Activated CD4-positive, alpha-beta T cell treated with anti-CD3 and anti-CD28 coated beads, Interleukin-2, amount 50 U/mL, for 48 hours (primary cell): Measurements from ENCODE around the gene VEPH1.

ENCODE experiments used
- DNase-seq, 2 experiments: peaks; one replicate each; pipeline ENCODE4 v3.0.0-alpha.2; 2020

Gene VEPH1

GRCh38 chr3:157502916-157503595, at the start of gene VEPH1:
Gene VEPH1, minus strand, starts transcription at chr3:157503416. Its CDS starts 8,067 bp downstream, at chr3:157495349.
- DNase-seq = no peak

DNA sequence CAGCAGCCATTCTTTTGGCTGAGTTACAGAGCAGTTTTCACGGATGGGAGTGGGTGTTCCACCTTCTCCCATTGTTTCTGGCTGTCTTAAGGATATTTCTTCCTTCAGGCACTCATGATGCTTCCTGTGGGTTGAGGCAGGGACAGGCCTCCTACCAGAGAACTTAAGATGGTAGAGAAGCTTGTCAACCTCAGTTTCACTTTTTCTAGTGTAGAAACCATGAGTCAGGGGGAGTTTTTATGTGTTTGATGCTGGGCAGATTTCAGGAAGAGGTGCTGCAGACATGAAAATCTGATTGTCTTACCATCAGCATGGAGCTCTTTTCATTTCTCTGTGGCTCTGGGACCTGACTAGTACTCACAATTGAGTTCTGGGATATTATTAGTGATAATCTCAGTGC, 48.7 kb upstream of the VEPH1 start:
- no peak for DNase-seq

GRCh38 chr3:157549498-157549897, 46.3 kb upstream of the VEPH1 start:
- no peak for DNase-seq

DNA sequence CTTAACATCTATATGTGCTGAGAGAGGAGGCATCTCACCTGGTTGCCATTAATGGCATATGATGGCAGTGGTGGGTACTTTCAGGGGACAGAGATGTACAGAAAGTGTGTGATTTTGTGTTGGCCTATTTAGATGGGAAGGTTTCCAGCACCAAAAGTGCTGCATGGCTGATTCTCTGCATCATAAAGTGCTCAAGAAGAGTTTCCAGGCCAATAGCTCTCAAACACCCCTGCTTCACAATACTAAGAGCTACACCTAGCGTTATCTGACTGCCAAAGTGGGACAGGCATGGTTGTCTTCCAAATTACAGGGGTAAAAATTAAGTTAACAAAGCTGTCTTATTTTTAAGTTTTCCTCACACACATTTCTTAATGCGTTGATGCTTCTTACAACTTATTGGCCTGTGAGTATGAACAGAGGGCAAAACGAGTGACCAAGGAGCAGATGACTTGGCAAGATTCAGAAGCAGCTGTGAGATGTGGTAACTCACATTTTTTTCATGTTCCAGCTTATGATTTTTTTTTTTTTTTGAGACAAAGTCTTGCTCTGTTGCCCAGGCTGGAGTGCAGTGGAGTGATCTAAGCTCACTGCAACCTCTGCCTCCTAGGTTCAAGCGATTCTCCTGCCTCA, 41.4 kb upstream of the VEPH1 start:
- DNase-seq = no peak

DNA sequence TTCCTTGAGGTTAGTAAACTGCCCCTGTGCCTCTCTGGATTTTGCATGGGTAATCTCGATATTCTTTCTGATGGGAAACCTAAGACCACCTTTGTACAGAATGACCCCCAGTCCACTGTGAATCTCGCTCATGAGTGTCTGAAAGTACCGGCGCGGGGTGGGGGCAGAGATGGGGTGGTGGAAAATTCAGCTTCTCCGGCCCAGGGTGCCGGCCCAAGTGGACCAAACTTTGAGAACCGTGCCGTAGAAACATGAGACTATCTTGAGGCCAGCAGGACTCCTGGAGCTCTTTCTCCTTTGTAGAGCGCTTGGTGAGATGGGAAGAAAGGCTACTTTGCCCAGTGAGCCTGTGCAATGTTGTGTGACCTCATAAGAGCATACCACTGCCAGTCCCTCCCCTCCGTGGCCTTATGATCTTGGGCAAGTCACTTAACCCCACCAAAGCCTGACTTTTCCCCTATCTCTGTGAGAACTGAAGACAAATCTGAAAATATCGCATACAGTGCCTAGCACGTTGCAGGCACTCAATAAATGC, 40.4 kb upstream of the VEPH1 start:
- no peak for DNase-seq

DNA sequence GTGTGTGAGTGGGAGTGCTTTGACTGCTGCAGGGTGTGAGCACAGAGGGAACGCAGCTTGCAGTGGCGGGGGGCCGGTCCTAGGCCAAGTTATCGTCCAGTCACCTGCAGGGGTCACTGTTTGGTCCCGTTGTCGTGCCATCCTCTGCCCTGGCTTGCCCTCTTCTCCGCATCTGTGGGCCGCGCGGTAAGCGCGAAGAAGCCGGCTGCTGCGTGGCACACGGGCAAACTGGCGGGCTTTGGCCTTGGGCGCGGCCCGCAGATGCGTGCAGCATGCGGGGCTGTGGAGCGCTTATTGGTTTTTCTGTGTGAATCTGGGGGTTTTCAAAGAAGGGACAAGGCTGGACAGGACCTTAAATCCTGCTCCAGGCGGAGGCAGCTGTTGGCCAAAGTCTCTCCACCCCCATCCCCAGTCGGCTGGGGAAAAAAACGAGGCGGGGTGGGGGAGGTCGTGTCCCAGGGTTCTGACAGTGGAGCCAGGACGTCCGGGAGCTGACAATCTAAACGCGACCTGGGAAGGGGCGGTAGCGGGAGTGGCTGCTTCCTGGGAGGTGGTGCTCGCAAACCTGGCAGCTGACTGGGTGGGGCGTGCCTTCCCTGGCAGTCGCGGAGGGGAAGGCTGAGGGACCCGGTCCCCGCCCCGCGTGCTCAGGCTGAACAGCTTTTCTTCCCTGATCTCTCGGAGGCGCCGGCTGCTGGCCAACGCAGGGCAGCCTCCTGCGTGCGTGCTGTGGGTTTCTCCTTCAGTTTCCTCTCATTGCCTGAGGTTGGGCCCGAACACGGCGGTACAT, 39.7 kb upstream of the VEPH1 start:
- DNase-seq = no peak

- DNase-seq = no peak
Observed at GRCh38 chr3:157541506-157542236, 38.5 kb upstream of the VEPH1 start.

- DNase-seq = no peak
Observed at GRCh38 chr3:157540656-157541055, 37.4 kb upstream of the VEPH1 start.

GRCh38 chr3:157535667-157536066, 32.5 kb upstream of the VEPH1 start:
- DNase-seq = no peak

DNA sequence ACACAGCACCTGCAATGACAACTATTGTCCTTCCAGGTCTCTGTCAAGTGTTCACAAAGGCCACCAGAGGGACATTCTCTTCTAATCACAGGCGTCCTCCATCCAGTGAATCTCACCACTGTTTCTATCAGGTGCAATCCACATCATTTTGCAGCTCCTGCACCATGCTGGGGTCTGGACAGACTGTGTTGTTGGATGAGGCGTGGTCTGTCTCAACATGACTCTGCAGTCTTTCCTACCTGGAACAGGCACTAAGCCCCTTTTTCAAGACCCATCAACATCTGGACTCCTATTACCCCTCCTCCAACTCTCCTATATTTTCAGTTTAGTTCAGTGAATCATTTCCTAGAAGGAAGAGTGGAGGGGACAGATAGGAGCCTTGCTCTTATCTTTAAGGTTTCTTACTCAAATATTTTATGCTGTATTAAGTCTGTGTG, 31.5 kb upstream of the VEPH1 start:
- DNase-seq = no peak

DNA sequence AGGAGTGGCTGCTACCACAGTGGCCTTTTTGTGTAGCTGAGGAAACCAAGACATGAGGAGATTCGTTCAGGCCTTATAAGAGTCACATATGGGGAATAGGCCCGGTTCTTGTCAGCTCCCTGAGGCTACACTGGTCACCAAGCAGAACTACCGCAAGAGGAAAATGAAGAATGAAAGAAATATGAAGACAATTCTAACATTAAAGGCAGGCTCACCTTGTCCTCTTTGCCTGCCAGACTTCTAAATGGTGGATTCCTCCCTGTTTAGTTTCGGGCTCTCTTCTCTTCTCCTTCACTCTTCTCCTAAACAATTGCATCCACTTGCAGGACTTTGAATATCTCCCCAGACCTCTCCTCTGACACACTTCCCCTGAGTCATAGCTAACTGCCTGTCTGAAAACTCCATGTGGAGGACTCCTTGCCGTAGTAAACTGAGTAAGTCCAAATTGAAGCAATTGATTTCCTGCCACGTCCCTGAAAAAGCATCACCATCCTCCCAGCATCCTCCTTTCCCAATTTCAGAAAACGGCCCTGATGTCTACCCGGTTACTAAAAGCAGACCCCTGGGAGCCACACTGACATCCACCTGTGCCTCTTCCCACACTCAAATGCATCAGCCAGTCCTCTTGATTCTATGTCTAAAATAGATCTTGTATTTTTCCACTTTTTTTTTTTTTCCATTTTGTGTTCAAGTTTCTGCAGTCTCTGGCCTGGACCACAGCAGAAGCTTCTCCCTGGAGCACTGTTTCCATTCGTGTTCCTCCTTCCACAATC, 30.3 kb upstream of the VEPH1 start:
- no peak for DNase-seq

DNA sequence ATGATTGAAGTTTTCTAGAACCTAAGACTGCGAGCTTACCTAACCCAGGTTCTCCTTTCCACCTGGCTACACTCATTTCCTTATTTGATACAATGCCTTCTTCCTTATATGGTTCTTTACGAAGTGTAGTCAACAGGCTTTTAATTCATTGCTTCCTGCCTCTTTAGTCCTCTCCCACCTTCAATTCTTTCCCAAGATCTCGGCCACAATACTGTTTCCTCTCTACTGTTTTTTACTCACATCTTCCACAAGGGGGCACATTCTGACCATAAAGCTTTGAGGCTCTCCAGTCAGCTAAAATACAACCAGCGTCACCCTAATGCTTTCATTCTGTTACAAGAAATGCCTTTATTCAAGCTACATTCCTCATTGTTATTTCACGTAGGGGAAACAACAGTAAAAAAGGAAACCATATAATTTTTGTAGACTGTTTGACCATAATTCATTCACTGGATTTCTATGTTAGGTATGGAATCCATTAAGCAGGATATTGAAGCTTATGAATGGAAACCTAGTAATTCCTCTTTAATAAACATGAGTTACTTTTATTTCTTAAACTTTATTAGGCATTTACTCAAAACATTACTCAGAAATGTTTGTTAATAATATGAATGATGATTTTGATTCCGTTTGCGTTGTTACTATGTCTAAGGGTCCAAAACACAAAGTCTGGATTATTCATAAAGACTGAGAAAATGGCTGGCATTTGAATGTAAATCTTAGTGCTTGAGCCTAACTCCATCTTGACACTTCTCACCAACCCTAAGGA, 29.5 kb upstream of the VEPH1 start:
- no peak for DNase-seq

DNA sequence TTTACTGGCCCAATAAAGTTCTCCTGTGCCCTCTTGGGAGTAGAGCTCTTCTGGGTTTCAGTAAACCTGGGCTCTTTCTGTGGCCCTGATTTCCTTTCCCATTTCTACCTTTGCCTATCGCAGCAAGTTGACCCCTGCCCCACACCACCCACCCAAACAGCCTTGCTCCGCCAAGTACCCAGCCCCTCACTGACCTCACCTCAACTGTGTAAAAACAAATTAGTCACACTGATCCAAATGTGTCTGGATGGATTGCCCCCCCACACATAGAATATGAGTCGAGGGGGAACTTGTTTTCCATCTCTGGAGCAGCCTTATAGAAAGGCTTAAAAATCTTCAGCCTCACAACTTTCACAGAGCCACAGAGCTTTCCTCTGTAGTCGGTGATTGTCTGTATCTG, 28.6 kb upstream of the VEPH1 start:
- DNase-seq = no peak

DNA sequence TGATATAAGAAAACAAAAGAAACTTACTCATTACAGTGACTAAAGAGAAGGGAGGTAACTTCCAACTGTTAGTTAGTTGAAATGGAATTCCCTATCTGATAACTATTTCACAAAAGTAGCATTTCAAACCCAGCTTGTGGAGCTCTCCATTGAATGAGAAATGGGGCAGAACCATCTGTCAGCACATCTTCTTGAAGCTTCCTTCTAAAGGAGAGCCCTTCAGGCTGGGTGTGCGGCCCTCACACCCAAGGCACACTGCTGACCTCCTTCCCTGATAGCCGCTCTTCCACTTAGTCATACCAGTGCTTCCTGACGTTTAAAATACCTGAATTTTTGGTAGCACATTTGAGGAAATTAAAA, 28.1 kb upstream of the VEPH1 start:
- DNase-seq = no peak

DNA sequence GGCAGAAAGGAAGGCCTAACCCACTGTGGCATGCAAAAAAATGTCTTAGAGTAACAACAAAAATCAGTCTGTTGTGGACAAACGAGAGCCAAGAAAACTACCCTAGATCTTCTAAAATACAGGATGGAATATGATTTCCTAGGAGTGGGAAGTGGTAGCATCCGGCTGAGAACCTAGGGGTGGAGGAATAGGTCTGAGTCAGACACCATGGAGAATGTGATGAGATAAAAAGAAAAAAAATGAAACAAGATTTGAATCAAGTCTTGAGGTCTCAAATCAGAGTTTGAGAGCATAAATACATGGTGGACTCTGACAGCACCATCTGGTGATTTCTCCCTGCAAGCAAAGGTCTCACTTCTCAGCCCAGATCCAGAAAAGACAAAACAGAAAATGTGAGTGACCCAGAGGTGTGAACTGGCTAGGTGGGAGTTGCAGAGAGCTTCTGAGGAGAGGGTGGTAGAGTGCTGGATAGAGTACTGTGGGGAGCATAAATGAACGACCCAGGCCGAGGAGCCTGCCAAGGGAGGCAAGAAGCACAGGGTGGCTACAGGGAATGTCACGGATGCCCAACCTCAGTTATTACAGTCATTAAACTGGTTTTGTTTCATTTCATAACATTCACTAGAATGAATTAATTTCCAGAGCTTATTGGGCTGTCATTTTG, 27.6 kb upstream of the VEPH1 start:
- no peak for DNase-seq

- DNase-seq = no peak
Observed at GRCh38 chr3:157529751-157530150, 26.5 kb upstream of the VEPH1 start.

GRCh38 chr3:157529085-157529484, 25.9 kb upstream of the VEPH1 start:
- no peak for DNase-seq

DNA sequence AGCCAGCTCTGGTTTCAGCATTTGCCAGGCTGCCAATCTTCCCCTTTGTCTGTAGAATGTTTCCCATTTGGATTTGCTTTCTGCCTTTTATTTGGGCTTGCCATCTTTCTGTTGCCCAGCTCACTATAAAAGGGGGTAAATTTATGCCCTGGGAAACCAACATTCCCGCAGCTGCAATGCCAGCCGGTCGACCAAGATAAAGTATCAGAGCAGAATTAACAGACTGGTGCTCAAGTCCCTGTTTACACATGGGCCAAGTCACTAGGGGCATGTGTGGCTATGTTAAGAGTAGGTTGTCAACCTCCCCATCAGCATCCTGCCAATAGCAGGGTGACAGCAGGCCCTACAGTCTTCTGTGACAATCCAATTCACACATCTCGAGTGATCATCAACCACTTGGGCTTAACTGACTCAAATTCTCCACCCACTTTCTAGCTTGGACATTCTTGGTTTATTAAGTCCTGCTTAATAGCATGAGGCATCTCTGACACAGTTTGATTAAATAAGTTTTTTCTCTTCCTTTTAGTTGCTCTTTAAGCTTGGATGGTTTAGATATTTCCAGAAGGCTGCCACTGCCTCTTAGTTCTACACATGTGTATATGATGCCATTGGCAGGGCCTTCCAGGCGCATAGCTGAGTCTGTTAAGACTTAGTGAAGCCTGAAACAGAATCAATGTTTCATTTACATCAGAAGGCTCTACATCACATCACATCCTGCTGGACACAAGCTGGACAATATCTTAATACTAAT, 24.1 kb upstream of the VEPH1 start:
- no peak for DNase-seq

GRCh38 chr3:157526036-157526435, 22.8 kb upstream of the VEPH1 start:
- DNase-seq = no peak

DNA sequence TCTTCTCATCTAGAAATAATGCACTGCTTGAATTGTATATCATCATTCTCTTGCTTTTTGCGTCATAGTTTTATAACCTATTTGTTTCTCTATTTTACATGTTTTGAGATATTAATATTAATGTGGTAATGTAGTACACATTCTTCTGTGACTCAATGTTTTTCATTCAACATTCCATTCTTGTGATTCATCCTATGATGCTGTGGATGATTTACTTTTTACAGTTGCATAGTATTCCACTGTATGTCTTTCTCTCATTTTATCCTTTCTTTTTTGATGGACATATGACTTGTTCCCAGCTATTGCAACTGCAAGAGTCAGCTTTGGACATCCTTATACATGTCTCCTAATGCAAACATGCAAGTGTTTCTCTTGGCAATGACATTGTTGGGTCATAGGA, 20.6 kb upstream of the VEPH1 start:
- no peak for DNase-seq
